GM23338 (cell line): Measurements from ENCODE around the gene OTUD7B. TPM values are rescaled to one million over a fixed set of nuclear protein-coding genes. Genes with fewer than 3 reads are reported as not detected.

Source experiments
- ATAC-seq: fragments of 200-7000 bp; cut with Tn5 transposase; 3 replicates; pipeline ENCODE4 v1.9.1; 2020
- DNase-seq: peaks from one replicate; pipeline ENCODE4 v3.0.0-alpha.2; 2015; ENCODE audit warnings: low spot score
- H2AFZ ChIP-seq: fragments of 200-600 bp; sonication (generic); 2 replicates; pipeline ENCODE4 v1.8.0; 2016; ENCODE audit warnings: antibody characterized with exemption, mild to moderate bottlenecking, moderate library complexity
- H3F3A ChIP-seq: fragments of 200-600 bp; sonication (generic); replicated peaks from 2 replicates; pipeline ENCODE4 v1.8.0; 2017; ENCODE audit warnings: antibody characterized with exemption, mixed run types, low read depth
- H3K27ac ChIP-seq: fragments of 200-600 bp; sonication (generic); 2 replicates; pipeline ENCODE4 v1.6.1; 2016; ENCODE audit warnings: low read depth
- H3K27me3 ChIP-seq: fragments of 200-600 bp; sonication (generic); 2 replicates; pipeline ENCODE4 v1.8.0; 2016; ENCODE audit warnings: mild to moderate bottlenecking, mixed run types, moderate library complexity; ENCODE audit not compliant: insufficient read depth
- H3K36me3 ChIP-seq: fragments of 200-600 bp; sonication (generic); 2 replicates; pipeline ENCODE4 v1.8.0; 2016; ENCODE audit warnings: mild to moderate bottlenecking; ENCODE audit not compliant: insufficient read depth
- H3K4me1 ChIP-seq: fragments of 200-600 bp; sonication (generic); 2 replicates; pipeline ENCODE4 v1.8.0; 2016; ENCODE audit warnings: mild to moderate bottlenecking, moderate library complexity; ENCODE audit not compliant: insufficient read depth
- H3K4me2 ChIP-seq: fragments of 200-600 bp; sonication (generic); 2 replicates; pipeline ENCODE4 v1.7.1; 2017; ENCODE audit warnings: mixed run types
- H3K4me3 ChIP-seq: fragments of 200-600 bp; sonication (generic); 2 replicates; pipeline ENCODE4 v1.6.1; 2016; ENCODE audit warnings: mixed run types
- H3K79me2 ChIP-seq: fragments of 200-600 bp; sonication (generic); replicated peaks from 2 replicates; pipeline ENCODE4 v1.8.0; 2017; ENCODE audit warnings: mild to moderate bottlenecking; ENCODE audit not compliant: insufficient read depth
- H3K9me2 ChIP-seq: fragments of 200-600 bp; sonication (generic); 2 replicates; pipeline ENCODE4 v1.8.0; 2017; ENCODE audit not compliant: insufficient read depth
- H4K20me1 ChIP-seq: fragments of 200-600 bp; sonication (generic); replicated peaks from 2 replicates; pipeline ENCODE4 v1.8.0; 2017; ENCODE audit warnings: mild to moderate bottlenecking; ENCODE audit not compliant: insufficient read depth
- H3K27ac Mint-ChIP-seq: 2 replicates; pipeline ENCODE4 v1.8.0; 2020; ENCODE audit warnings: inconsistent platforms, mild to moderate bottlenecking, moderate library complexity, mixed read lengths
- H3K27me3 Mint-ChIP-seq: 3 replicates; pipeline ENCODE4 v1.8.0; 2022; ENCODE audit warnings: low read depth, mild to moderate bottlenecking, moderate library complexity, mixed read lengths, inconsistent platforms; ENCODE audit not compliant: insufficient read depth, poor library complexity
- H3K36me3 Mint-ChIP-seq: 3 replicates; pipeline ENCODE4 v1.8.0; 2021; ENCODE audit warnings: low read depth, mild to moderate bottlenecking, inconsistent platforms, moderate library complexity, mixed read lengths
- H3K4me1 Mint-ChIP-seq: 3 replicates; pipeline ENCODE4 v1.8.0; 2020; ENCODE audit warnings: mild to moderate bottlenecking, inconsistent platforms, mixed read lengths
- H3K4me3 Mint-ChIP-seq: 3 replicates; pipeline ENCODE4 v1.8.0; 2021; ENCODE audit warnings: moderate library complexity, mild to moderate bottlenecking, inconsistent platforms, mixed read lengths
- H3K9me3 Mint-ChIP-seq: 3 replicates; pipeline ENCODE4 v1.8.0; 2020; ENCODE audit warnings: moderate library complexity, mild to moderate bottlenecking, inconsistent platforms, mixed read lengths
- CREB1 ChIP-seq: fragments of 250-450 bp; sonication (Bioruptor Pico); IDR thresholded peaks from 2 replicates; pipeline ENCODE4 v1.5.0; 2020; ENCODE audit warnings: low read depth, mild to moderate bottlenecking, moderate library complexity
- ETS1 ChIP-seq: IDR thresholded peaks from 2 replicates; pipeline ENCODE4 v1.6.1; 2016; ENCODE audit warnings: antibody characterized with exemption
- EZH2phosphoT487 ChIP-seq: fragments of 200-600 bp; sonication (generic); IDR thresholded peaks from one replicate; pipeline ENCODE4 v1.8.1; 2018; ENCODE audit warnings: antibody characterized with exemption; ENCODE audit not compliant: unreplicated experiment
- JUNB ChIP-seq: IDR thresholded peaks from one replicate; pipeline ENCODE4 v1.6.1; 2016; ENCODE audit warnings: antibody characterized with exemption; ENCODE audit not compliant: unreplicated experiment
- STAT1 ChIP-seq: IDR thresholded peaks from one replicate; pipeline ENCODE4 v1.6.1; 2016; ENCODE audit warnings: antibody characterized with exemption; ENCODE audit not compliant: unreplicated experiment
- ZNF114 ChIP-seq: fragments of 250-450 bp; sonication (Bioruptor Pico); IDR thresholded peaks from 2 replicates; pipeline ENCODE4 v1.5.0; 2020; ENCODE audit warnings: mild to moderate bottlenecking, moderate library complexity
- polyA plus RNA-seq: library from polyadenylated mRNA; unstranded; fragments of >200 nt; fragmentation: Nextera tagmentation; extraction: Ambion mirVana; gene quantifications from 2 replicates; pipeline ENCODE4 v1.2.1, GENCODE V29; 2016
- total RNA-seq: library from RNA; depleted of rRNA; stranded (reverse); fragments of >200 nt; shearing (Covaris generic); gene quantifications from 2 replicates; pipeline ENCODE4 v1.2.3, GENCODE V29; 2014
- TF ChIP-seq, protein P1 (sequence below): IDR thresholded peaks from one replicate; pipeline ENCODE4 v1.6.1; 2018; ENCODE audit warnings: antibody characterized with exemption; ENCODE audit not compliant: unreplicated experiment
- TF ChIP-seq, protein P2 (sequence below): fragments of 250-450 bp; sonication (Bioruptor Pico); IDR thresholded peaks from 2 replicates; pipeline ENCODE4 v1.5.0; 2020; ENCODE audit warnings: mild to moderate bottlenecking, moderate library complexity
- TF ChIP-seq, protein P3 (sequence below), 2 experiments: fragments of 200-600 bp in 1 of 2; sonication (generic) in 1 of 2; conservative IDR thresholded peaks; 2 replicates each; pipeline versions ENCODE4 v1.5.1 to v1.6.1; 2016 to 2017; ENCODE audit warnings: antibody characterized with exemption in 2 of 2, low read depth in 2 of 2, mild to moderate bottlenecking in 2 of 2, moderate library complexity in 1 of 2

The OTUD7B gene
- total and polyA plus RNA-seq, 2 experiments from 2014 or later: 3.7 to 9.9 TPM

- Mint-ChIP-seq H3K36me3 (no peaks in the 10 kb centered on the region), H3K27ac (peak overlapping the region; percentile 75), H3K4me3 (peak overlapping the region; percentile 65), H3K4me1 (peaks cover 58% of the 10 kb centered on the region), H3K9me3 (no peaks in the 10 kb centered on the region), H3K27me3 (peaks cover 13% of the 10 kb centered on the region)
- TF ChIP-seq JUNB (no peak), ZNF114 (CRISPR knock-in tag) (no peak), ETS1 (no peak), CREB1 (CRISPR knock-in tag) (no peak), STAT1 (no peak), EZH2phosphoT487 (no peak)
- TF ChIP-seq, protein P1, sequence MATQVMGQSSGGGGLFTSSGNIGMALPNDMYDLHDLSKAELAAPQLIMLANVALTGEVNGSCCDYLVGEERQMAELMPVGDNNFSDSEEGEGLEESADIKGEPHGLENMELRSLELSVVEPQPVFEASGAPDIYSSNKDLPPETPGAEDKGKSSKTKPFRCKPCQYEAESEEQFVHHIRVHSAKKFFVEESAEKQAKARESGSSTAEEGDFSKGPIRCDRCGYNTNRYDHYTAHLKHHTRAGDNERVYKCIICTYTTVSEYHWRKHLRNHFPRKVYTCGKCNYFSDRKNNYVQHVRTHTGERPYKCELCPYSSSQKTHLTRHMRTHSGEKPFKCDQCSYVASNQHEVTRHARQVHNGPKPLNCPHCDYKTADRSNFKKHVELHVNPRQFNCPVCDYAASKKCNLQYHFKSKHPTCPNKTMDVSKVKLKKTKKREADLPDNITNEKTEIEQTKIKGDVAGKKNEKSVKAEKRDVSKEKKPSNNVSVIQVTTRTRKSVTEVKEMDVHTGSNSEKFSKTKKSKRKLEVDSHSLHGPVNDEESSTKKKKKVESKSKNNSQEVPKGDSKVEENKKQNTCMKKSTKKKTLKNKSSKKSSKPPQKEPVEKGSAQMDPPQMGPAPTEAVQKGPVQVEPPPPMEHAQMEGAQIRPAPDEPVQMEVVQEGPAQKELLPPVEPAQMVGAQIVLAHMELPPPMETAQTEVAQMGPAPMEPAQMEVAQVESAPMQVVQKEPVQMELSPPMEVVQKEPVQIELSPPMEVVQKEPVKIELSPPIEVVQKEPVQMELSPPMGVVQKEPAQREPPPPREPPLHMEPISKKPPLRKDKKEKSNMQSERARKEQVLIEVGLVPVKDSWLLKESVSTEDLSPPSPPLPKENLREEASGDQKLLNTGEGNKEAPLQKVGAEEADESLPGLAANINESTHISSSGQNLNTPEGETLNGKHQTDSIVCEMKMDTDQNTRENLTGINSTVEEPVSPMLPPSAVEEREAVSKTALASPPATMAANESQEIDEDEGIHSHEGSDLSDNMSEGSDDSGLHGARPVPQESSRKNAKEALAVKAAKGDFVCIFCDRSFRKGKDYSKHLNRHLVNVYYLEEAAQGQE: no peak
- TF ChIP-seq, protein P2, sequence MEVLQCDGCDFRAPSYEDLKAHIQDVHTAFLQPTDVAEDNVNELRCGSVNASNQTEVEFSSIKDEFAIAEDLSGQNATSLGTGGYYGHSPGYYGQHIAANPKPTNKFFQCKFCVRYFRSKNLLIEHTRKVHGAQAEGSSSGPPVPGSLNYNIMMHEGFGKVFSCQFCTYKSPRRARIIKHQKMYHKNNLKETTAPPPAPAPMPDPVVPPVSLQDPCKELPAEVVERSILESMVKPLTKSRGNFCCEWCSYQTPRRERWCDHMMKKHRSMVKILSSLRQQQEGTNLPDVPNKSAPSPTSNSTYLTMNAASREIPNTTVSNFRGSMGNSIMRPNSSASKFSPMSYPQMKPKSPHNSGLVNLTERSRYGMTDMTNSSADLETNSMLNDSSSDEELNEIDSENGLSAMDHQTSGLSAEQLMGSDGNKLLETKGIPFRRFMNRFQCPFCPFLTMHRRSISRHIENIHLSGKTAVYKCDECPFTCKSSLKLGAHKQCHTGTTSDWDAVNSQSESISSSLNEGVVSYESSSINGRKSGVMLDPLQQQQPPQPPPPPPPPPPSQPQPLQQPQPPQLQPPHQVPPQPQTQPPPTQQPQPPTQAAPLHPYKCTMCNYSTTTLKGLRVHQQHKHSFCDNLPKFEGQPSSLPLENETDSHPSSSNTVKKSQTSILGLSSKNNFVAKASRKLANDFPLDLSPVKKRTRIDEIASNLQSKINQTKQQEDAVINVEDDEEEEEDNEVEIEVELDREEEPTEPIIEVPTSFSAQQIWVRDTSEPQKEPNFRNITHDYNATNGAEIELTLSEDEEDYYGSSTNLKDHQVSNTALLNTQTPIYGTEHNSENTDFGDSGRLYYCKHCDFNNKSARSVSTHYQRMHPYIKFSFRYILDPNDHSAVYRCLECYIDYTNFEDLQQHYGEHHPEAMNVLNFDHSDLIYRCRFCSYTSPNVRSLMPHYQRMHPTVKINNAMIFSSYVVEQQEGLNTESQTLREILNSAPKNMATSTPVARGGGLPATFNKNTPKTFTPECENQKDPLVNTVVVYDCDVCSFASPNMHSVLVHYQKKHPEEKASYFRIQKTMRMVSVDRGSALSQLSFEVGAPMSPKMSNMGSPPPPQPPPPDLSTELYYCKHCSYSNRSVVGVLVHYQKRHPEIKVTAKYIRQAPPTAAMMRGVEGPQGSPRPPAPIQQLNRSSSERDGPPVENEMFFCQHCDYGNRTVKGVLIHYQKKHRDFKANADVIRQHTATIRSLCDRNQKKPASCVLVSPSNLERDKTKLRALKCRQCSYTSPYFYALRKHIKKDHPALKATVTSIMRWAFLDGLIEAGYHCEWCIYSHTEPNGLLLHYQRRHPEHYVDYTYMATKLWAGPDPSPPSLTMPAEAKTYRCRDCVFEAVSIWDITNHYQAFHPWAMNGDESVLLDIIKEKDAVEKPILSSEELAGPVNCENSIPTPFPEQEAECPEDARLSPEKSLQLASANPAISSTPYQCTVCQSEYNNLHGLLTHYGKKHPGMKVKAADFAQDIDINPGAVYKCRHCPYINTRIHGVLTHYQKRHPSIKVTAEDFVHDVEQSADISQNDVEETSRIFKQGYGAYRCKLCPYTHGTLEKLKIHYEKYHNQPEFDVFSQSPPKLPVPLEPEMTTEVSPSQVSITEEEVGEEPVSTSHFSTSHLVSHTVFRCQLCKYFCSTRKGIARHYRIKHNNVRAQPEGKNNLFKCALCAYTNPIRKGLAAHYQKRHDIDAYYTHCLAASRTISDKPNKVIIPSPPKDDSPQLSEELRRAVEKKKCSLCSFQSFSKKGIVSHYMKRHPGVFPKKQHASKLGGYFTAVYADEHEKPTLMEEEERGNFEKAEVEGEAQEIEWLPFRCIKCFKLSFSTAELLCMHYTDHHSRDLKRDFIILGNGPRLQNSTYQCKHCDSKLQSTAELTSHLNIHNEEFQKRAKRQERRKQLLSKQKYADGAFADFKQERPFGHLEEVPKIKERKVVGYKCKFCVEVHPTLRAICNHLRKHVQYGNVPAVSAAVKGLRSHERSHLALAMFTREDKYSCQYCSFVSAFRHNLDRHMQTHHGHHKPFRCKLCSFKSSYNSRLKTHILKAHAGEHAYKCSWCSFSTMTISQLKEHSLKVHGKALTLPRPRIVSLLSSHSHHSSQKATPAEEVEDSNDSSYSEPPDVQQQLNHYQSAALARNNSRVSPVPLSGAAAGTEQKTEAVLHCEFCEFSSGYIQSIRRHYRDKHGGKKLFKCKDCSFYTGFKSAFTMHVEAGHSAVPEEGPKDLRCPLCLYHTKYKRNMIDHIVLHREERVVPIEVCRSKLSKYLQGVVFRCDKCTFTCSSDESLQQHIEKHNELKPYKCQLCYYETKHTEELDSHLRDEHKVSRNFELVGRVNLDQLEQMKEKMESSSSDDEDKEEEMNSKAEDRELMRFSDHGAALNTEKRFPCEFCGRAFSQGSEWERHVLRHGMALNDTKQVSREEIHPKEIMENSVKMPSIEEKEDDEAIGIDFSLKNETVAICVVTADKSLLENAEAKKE: no peak
- TF ChIP-seq, protein P3, sequence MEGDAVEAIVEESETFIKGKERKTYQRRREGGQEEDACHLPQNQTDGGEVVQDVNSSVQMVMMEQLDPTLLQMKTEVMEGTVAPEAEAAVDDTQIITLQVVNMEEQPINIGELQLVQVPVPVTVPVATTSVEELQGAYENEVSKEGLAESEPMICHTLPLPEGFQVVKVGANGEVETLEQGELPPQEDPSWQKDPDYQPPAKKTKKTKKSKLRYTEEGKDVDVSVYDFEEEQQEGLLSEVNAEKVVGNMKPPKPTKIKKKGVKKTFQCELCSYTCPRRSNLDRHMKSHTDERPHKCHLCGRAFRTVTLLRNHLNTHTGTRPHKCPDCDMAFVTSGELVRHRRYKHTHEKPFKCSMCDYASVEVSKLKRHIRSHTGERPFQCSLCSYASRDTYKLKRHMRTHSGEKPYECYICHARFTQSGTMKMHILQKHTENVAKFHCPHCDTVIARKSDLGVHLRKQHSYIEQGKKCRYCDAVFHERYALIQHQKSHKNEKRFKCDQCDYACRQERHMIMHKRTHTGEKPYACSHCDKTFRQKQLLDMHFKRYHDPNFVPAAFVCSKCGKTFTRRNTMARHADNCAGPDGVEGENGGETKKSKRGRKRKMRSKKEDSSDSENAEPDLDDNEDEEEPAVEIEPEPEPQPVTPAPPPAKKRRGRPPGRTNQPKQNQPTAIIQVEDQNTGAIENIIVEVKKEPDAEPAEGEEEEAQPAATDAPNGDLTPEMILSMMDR (conservative IDR thresholded peaks at IDR 0.05; ENCODE audit: low read depth in 2 of 2): no peak
- DNase-seq (no peak), ATAC-seq (no peak)
- no peaks in the 10 kb centered on the region for H3K9me2 ChIP-seq
- peak overlapping the region; percentile 35; the same call in 1 of the 2 replicates for H3K27ac ChIP-seq
- no peaks in the 10 kb centered on the region for H3K79me2 ChIP-seq
- peaks cover 55% of the 10 kb centered on the region for H3K4me1 ChIP-seq
- H2AFZ ChIP-seq: no peak overlapping the region
- H3K4me3 ChIP-seq: peak overlapping the region; percentile 64; the same call in 1 of the 2 replicates
- H3F3A ChIP-seq: peaks cover 9% of the 10 kb centered on the region; the same call in 1 of the 2 replicates
- H3K36me3 ChIP-seq: no peaks in the 10 kb centered on the region
- H4K20me1 ChIP-seq: no peaks in the 10 kb centered on the region
- H3K27me3 ChIP-seq: no peaks in the 10 kb centered on the region
- peak overlapping the region; percentile 79 for H3K4me2 ChIP-seq
Measured at GRCh38 chr1:149937759-149938158, 72.8 kb downstream of the OTUD7B start.
